Forelimb muscle (tissue), 1 donor: ENCODE results near the gene IGF1R. TPM values are rescaled to one million over a fixed set of nuclear protein-coding genes. Genes with fewer than 3 reads are reported as not detected.

Experiments
- DNase-seq: peaks from one replicate; pipeline ENCODE4 v3.0.0-alpha.2; 2013; ENCODE audit warnings: low read depth
- polyA plus RNA-seq: library from polyadenylated mRNA; unstranded; fragments of 120-200 nt; gene quantifications from one replicate; pipeline ENCODE4 v1.2.1, GENCODE V29; 2013; ENCODE audit not compliant: insufficient read length

IGF1R gene
- polyA plus RNA-seq, 1 donor: 14.9 TPM

DNA sequence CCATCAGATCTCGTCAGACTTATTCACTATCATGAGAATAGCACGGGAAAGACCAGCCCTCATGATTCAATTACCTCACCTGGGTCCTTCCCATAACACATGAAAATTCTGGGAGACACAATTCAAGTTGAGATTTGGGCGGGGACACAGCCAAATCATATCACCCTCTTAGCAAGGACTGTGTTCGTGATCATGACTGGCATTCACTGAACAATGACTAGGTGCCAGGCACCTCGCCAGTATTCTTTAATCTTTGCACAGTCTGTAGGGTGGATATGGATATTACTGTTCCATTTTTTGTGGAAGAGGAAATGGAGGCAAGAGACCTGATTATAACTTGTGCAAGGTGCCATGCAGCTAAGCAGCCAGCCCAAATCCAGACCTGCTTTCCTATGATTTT is 77.5 kb downstream of the IGF1R start:
- DNase-seq: no peak

DNA sequence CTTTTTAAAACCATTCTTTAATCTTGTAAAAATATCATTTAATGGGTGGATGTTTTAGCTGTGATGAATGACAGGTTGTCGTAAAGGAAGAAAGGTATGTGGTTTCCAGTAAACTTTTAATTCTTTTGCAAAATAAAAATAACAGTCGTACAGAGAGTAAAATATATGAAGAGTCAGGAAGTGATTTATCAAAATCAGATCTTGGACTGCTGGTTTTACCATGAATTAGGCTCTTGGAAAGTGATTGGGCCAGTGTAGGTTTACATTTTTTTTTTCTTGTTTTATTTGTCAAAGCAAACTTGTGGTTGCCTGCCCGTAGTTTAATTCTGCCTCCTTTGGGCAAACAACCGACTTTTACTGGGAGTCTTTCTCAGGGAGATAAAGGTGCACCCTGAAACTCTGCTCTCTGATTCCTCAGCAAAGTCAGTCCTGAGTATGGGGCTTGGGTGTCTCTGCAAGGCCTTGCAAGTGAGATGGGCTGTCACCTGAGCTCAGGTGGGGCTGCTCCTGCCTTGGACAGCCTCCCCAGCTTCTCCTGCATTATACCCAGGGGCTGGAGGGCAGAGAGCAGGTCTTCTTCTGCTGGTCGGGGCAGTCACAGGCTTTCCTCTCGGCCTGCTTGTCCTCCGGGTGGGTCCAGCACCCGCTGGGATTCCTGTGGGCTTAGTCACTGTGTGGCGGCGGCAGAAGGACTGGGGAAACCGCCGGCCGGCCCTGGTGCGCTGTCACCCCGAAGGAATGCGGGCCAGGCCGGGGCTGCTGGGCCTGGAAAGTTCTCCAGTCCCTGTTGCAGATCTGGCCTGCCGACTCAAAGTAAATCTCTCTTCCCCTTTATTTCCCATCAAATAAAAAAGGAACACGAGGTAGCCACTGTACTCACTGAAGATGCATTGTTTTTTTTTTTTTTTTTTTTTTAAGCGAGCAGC is 79.0 kb downstream of the IGF1R start:
- DNase-seq: no peak

DNA sequence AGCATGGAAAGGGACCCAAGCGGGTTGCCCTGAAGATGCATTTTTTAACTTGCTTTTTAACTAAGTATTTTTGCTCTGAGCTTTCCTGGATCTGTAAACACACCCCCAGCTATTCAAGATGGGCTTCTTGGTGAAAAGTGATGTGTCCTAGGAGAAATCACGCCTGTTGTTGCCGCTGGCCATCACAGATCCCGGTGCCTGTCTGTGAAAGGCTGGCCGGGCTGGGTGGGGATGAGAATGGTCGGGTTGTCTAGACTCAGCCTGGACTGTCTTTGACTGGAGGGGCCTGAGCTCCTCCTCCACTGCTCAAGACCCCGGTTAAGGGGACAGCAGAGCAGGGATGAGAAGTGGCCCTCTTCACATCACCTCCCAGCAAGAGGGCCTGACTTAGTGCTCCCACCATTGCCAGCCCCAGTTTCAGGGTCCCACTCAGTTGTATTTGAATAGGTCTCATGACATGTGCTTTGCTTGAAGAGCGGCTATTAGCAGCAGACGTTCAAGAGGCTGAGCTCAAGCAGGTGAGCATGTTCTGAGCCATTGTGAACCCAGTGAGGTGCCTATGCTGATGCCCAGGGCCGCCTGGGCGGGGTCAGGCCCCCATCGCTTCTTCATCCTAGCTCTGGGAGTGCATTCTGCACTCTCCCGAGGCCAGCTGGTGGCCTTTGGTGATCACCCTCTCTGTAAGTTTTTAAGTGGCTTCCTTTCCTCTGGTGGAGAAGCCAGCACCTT is 79.9 kb downstream of the IGF1R start:
- no peak for DNase-seq

DNA sequence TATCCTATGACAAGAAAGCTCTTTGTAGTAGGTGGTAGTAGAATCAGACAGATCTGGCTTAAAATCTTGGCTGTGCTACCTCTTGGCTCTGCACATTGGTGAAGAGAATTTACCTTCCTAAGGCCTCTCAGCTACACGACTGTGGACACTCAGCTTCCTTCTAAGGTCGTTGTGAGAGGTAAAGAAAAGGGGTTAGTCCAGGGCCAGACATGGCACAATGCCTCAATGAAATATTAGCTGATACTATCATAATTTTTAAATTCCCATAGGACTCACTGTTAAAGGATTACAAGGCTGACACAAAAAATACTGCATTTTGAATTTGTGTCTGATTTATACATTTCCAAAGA is 80.4 kb downstream of the IGF1R start:
- no peak for DNase-seq

DNA sequence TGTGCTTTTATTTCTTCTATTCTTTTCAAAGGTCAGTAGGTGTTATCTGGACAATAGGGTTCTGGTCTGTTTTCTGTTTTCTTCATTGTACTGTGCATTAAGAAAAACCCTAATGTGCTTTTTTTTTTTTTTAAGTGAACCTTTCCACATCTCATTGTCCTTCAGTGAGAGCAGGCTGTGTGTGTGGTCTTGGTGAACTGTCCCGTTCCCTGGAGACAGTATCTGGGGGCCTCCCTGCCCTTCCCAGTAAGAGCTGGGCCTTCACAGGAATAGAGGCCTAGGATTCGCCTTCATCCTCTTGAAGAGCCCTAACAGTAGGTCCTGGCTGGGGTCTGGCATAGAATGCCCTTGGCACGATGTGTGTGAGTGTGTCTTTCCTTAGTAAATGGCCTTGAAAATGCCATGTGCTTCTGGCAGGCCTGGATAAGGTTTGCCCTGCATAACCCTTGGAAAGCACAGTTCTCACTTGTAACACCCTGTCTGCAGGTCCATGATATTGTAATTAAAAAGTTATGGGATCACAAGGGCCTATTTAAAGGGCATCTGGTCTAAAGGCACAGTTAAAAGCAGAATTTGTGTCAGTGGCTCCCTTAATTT is 81.2 kb downstream of the IGF1R start:
- DNase-seq: no peak

DNA sequence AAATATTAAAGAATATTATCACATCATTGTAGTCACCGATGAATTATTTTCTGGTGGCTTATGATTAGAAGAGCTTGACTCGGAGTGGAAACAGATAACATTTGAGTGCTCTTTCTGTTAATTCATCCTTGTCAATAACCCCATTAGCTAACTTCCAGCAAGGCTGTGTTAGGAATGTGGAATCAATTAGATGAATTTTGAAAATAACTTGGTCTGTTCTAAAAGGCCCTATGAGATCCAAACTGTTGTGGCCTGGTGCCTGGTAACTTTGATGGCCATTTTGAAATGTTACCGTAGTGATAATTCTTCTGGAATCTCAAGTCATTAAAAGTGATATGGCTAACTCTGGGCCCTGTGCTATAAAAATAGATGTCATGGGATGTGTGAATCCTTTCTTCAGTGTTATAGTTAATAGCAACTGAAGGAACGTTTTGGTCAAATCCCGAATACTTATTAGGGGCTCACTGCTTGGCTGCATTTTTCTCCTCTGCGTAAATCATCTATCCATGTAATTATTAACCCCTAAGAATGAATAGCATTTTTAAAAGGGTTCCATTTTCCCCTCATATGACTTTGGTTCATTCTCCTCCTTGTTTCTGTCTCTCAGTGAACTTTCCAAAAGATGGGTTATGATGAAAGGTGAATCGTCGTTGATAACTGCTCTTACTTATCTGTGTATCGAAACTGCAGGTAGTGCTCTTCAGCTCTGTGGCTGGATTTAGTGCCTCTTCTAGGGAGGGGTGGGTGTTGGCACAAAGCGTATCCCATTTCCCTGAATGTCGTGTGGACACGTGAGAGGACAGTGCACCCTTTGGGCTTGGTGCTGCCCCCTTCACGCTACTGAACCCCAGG is 82.7 kb downstream of the IGF1R start:
- no peak for DNase-seq

DNA sequence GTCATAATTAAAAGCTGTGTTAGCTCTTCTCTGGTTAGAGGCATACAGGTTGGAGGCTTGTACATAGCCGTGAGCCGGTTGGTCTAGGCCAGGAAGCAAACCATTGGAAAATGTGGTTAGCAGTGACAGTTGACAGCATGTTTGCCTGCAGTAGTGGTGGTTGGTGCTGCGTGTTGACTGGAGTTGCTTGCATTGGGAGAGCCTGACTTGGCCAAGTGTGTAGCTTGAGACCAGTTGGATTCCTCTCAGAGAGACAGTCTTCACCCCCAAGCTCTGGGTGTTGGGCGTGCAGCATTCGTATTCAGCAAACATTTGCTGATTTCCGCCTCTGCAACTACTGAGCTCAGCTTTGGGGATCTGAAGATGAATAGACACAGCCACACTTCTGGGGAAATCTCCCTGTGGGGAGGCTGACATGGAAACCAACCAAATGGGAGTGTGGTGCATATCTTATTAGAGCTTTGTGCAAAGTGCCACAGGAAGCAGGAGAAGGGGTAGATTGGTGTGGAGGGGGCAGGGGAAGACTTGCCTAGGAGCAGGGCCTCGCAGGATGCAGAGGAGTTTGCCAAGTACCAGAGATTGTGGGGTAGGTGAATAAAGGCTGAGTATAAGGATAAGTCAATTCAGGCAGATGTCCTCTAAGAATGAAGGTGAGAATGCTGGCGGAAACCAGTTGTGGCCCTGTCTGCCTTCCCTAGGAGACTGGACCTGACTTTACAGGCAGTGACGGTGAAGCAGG is 83.5 kb downstream of the IGF1R start:
- no peak for DNase-seq

DNA sequence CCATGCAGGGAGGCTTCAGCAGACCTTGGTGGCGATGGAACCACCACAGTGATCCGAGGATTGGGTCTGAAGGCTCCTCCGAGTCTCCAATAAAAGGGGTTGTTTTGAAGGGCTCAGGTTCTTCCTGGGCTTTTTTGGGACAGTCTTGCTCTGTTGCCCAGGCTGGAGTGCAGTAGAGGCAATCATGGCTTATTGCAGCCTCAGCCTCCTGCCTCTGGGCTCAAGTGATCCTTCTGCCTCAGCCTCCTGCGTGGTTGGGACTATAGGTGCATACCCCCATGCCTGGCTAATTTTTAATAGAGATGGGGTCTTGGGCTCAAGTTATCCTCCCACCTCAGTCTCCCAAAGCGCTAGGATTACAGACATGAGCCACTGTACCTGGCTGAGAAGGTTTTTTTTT is 84.8 kb downstream of the IGF1R start:
- no peak for DNase-seq

DNA sequence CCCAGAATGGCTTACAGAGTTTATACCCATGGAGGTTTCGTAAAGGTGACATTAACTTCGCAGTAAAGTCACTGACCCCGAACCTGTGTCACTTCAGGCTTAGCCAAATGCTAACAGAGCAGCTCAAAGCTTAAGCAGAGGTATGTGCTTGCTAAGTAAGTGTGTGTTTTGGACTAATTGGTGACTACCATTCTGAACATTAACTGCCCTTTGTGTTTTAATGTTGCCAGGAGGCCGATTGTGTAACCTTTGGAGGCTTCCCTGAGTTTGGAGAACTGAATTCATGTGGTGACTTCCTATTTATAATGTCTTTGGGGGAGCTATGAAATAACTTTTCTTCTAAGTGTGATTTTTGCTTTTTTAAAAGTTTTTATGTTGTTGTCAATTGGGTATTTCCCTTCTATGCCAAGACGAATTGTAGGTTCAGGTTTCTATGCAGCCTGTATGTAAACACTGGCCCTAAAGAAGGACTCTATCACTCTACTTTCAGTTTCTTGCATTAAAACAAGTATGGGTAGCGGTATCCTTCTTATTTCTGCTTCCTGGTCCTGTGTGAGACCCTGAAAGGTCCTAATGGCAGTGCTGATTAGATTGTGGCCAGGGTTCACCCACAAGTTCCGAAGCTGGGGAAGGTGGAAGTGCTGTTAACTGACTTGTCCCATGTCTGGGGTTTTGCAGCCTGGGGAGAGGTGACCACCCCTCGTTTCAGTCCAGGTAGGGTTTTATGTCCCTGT is 86.3 kb downstream of the IGF1R start:
- DNase-seq: no peak

DNA sequence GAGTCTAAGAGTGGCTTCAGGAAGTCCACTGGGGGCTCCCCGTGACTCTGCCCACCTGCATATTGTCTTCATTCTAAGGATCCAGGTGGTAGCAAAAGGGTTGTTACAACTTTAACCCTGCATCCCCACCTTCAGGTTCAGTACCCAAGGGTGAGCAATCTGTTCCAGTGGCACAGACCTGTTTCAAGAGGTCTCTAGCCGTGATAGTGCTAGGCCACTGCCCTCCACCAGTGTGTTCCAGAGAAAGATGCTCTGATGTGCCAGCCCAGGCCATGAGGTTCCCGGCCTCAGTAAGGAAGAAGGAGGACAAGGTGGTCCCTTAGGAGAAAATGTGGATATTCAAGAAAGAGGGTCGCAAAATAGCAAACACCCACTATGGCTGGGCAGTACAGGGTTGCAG is 87.0 kb downstream of the IGF1R start:
- DNase-seq: no peak

DNA sequence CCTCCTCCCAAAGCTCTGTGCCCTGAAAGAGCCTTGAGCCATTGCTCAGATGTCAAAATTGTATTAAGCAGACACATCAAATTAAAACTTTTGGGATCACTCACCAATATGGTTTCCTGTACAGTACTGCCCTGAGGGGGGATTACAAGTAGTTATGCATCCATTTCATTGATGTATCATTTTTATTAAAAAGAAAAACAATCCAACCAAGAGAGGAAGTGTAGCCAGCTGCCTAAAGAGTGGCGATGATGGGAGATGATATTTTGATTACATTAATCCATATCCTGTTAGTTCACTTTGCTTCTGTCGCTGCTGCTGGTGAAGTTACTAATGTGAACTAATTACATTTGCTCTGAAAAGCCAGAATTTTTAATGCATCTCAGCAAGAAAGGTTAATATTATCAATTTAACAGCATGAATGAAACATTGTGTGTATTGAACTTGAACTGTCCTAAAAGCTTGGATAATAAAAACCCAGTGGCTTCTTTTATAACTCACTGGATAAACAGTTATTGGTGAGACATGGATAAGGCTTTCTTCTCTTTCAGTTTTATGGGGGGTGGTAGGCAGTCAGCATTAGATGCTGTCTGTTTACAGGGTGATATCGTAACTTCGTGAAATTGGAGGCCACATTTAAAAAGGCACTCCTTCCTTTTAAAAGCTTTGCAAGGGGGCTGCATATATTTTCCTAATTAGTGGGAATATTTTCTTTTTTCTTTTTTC is 87.7 kb downstream of the IGF1R start:
- DNase-seq: no peak

DNA sequence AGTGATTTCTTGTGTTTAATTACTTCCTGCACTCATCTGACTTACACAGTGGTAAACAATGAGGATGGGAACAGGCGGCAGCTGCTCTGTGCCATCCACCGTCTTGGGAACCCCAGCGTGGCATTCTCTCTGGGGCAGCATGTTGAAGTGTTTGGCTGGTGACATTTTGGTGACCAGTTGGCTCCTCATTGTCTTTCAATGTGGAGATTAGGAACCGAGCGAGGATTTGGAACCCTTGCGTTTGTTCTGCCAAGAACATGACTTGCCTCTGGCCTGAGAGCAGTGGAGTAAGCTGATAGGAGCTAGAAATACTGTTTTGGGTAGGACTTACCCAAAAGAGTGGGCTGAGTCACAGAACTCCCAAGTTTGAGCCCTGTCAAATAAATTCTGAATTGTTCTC is 88.8 kb downstream of the IGF1R start:
- no peak for DNase-seq

DNA sequence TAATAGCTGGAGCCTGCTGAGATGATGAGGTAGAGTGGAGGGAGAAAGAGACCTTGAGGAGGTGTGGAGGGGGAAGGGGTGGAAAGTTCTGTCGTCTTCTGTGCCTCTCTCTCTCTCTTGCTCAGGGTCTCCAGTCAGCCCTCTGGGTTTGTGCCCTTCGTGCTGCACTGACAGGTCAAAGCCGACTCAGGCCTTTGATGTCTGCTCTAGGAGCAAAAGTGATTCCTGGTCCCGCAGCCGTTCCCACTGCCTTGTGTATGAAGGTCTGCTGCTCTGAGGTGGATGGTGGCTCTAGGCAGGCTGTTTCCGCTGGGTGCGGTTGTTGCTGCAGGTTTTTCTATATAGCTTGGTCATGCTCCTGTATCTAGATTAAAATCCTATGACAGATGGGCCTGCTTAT is 89.4 kb downstream of the IGF1R start:
- DNase-seq: no peak

DNA sequence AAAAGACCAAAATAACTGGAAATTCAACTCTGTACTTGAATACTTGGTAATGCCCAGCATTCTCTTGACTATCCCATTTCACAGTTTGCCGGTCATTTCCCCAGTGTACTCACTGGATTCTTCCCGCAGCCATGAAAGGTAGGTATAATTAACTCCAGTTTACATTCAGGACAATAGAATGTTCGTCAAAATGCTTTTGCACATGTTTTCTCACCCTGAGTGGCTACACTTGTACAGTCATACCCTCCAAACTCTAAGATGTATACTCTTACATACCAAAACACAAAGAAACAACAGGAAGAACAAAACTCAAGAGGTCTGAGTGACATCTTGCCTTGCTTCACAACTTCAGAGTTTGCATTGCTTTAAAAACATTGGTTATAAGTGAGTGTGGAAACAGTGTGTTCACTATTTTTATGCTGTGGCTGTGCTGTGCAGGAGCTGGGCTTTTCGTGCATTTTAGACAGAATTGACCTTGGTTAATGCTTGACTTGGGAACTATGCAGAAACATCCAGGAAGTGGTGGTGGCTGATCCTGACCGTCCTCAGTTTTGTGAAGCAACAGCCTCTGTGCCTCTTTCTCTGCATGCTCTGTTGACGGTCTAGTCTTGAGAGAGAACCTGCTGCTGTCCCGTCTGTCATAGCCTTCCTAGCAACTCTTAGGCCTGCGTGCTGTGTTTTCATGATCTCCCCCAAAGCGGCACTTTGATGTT is 90.5 kb downstream of the IGF1R start:
- DNase-seq: no peak

DNA sequence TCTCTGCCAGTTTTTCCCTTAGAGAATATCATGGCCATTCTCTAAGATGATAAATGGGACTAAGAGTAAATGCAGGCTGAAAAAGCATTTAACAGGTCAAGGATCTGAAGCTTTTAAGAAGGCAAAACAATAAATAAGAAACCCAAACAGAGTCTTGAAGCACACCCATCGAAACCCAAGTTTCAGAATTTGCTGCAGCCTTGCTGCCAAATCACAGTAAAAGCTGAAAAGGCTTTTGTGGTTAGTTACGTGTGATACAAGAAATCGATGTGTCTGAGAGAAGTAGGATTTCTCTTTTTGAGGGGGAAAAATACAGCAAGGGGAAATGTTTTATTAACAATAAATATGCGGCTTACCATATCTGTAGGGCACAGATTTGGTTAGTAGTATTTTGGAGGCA is 92.0 kb downstream of the IGF1R start:
- DNase-seq: no peak

DNA sequence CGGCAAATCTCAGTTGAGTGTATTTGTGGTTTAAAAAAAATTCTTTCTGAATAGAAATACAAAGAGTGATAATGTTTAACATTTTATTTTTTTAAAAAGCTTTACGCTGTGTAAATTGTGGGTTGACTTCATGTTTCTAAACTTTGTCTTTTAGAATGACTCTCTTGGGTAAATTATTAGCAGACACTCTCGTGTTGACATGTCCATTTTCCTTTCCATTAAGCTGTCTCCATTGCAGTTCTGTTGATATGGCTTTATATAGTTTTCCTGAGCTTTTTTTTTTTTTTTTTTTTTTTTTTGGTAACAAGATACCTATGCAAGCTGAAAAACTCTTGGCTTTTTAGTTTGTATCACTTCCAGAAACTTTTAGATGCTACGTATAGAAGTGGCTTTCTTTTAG is 92.6 kb downstream of the IGF1R start:
- no peak for DNase-seq

DNA sequence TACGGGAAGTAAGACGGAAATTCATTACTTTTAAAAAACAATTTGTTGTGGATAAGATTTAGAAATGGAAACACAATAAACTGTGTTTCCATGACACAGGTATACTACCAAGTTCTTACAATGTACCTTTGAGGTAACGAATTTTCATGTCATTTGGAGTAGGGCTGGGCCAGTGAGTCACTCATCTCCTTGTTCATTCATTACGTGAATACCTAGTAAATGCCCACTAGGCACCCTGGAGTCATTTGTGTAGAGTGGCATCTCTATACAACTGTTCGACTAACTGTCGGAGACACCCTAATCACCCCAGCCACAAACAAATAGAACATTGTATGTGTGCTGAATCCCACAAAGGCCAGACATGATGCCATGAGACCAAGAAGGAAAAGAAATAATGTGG is 94.8 kb downstream of the IGF1R start:
- no peak for DNase-seq

DNA sequence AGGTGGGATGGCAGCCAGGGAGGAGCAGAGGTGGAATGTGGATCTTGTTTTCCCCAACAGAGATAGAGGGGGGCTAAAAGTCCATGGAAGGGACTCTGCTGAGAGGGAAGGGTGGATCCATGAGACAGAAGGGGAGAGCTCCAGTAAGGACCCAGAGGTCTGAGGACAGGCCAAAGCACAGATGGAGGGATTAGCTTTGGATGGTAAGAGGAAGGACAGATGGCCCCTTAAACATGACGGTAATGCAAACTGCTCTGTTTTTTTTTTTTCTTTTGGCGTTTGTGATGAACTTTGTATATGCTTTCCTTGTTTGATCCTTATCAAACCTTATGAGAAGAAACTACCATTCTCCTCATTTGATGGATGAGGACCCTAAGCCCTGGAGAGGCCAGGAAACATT is 96.2 kb downstream of the IGF1R start:
- DNase-seq: no peak

DNA sequence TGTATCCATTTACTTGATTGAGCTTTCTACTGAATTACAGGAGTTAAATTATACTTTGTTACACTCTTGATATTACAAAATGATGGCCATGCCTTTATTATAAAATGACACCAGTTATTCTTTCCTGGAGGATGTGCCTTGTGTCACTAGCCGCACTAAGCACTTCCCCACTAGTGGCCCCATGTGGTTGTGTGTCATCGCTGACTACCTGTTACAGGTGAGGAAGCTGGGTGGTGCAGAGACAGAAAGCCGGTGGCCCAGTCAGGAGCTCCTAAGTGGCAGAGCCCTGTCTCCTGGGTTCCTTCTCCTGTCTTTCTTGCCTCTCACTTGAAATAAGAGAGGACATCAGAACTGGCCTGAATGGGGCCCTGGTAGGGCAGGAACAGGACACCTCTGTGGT is 96.8 kb downstream of the IGF1R start:
- DNase-seq: no peak
